Liver (tissue), 9 donors: ENCODE data around the gene PHC2. TPM values are rescaled to one million over a fixed set of nuclear protein-coding genes. Genes with fewer than 3 reads are reported as not detected.

Experiments used
- DNase-seq: peaks from one replicate; pipeline ENCODE4 v3.0.0-alpha.2; 2017; ENCODE audit warnings: low spot score
- H3K27ac ChIP-seq, 2 donors: one replicate each; pipeline ENCODE4 v1.7.0; 2013; ENCODE audit warnings: inconsistent platforms in 2 of 2, low read length in 2 of 2, control low read depth in 1 of 2, low read depth in 1 of 2, mild to moderate bottlenecking in 1 of 2
- H3K27me3 ChIP-seq, 4 donors: one replicate each; pipeline versions ENCODE4 v1.6.1 to v1.7.0; 2013; ENCODE audit warnings: low read length in 3 of 4, inconsistent platforms in 1 of 4, mild to moderate bottlenecking in 1 of 4, moderate library complexity in 1 of 4; ENCODE audit not compliant: control insufficient read depth in 4 of 4, insufficient read depth in 4 of 4
- H3K36me3 ChIP-seq, 4 donors: one replicate each; pipeline versions ENCODE4 v1.6.1 to v1.7.0; 2013; ENCODE audit warnings: low read length in 3 of 4, mild to moderate bottlenecking in 3 of 4, low read depth in 1 of 4, moderate library complexity in 1 of 4; ENCODE audit not compliant: control insufficient read depth in 4 of 4, insufficient read depth in 3 of 4
- H3K4me1 ChIP-seq, 4 donors: one replicate each; pipeline versions ENCODE4 v1.6.1 to v1.7.0; 2013; ENCODE audit warnings: low read length in 3 of 4, mild to moderate bottlenecking in 3 of 4, moderate library complexity in 1 of 4; ENCODE audit not compliant: control insufficient read depth in 4 of 4, insufficient read depth in 4 of 4
- H3K4me3 ChIP-seq, 3 donors: one replicate each; pipeline versions ENCODE4 v1.6.1 to v1.7.0; 2013; ENCODE audit warnings: low read length in 3 of 3, control low read depth in 1 of 3, low read depth in 1 of 3, mild to moderate bottlenecking in 1 of 3
- H3K9ac ChIP-seq, 2 donors: one replicate each; pipeline ENCODE4 v1.7.0; 2013; ENCODE audit warnings: low read length in 2 of 2, mild to moderate bottlenecking in 2 of 2, moderate library complexity in 2 of 2, control low read depth in 1 of 2, low read depth in 1 of 2
- H3K9me3 ChIP-seq, 4 donors: one replicate each; pipeline versions ENCODE4 v1.6.1 to v1.7.0; 2013; ENCODE audit warnings: low read length in 3 of 4; ENCODE audit not compliant: control insufficient read depth in 4 of 4
- ATF3 ChIP-seq: IDR thresholded peaks from 2 replicates; pipeline ENCODE4 v1.6.1; 2016; ENCODE audit warnings: antibody characterized with exemption
- CTCF ChIP-seq: fragments of 150-350 bp; IDR thresholded peaks from 2 replicates; pipeline ENCODE4 v1.5.1; 2017; ENCODE audit warnings: improper control_type of control experiment, low read depth, low read length; ENCODE audit not compliant: missing input control
- FOXA2 ChIP-seq: IDR thresholded peaks from 2 replicates; pipeline ENCODE4 v1.6.1; 2016; ENCODE audit warnings: antibody characterized with exemption
- HNF4A ChIP-seq, 2 donors: conservative IDR thresholded peaks; 2 replicates each; pipeline ENCODE4 v1.6.1; 2016; ENCODE audit warnings: antibody characterized with exemption in 2 of 2, mild to moderate bottlenecking in 2 of 2
- NR2F2 ChIP-seq: IDR thresholded peaks from 2 replicates; pipeline ENCODE4 v1.6.1; 2016; ENCODE audit warnings: antibody characterized with exemption
- RAD21 ChIP-seq, 2 donors: IDR thresholded peaks; 2 replicates each; pipeline ENCODE4 v1.6.1; 2016; ENCODE audit warnings: antibody characterized with exemption in 2 of 2, mild to moderate bottlenecking in 2 of 2
- REST ChIP-seq: IDR thresholded peaks from 2 replicates; pipeline ENCODE4 v1.6.1; 2016; ENCODE audit warnings: antibody characterized with exemption, mild to moderate bottlenecking
- SP1 ChIP-seq: IDR thresholded peaks from 2 replicates; pipeline ENCODE4 v1.6.1; 2018; ENCODE audit warnings: antibody characterized with exemption, mild to moderate bottlenecking
- TAF1 ChIP-seq: conservative IDR thresholded peaks from 2 replicates; pipeline ENCODE4 v1.6.1; 2016; ENCODE audit warnings: antibody characterized with exemption, mild to moderate bottlenecking
- ZBTB33 ChIP-seq: IDR thresholded peaks from 2 replicates; pipeline ENCODE4 v1.6.1; 2016; ENCODE audit warnings: antibody characterized with exemption
- WGBS: extraction: QIAGEN DNeasy Blood & Tissue Kit; methylation state at CpG from one replicate; pipeline ENCODE4 v1.1.7; 2013; 5-methylcytosine and 5-hydroxymethylcytosine counted together
- polyA plus RNA-seq, 2 donors: library from polyadenylated mRNA; stranded (reverse) in 1 of 2; unstranded in 1 of 2; fragments of 200-250 nt in 1 of 2; fragments of >200 nt in 1 of 2; fragmentation: Nextera tagmentation in 1 of 2; extraction: Ambion mirVana in 1 of 2; gene quantifications; one replicate each; pipeline versions ENCODE4 v1.2.1 to v1.2.3, GENCODE V29; 2013 to 2015
- total RNA-seq, 2 donors: library from RNA; depleted of rRNA; stranded (reverse); fragments of >200 nt; gene quantifications; one replicate each; pipeline ENCODE4 v1.2.3, GENCODE V29; 2014
- donor health status: healthy.
- donor health status: healthy.
- donor health status: healthy.
- donor health status: healthy.
- donor health status: healthy.

Gene PHC2
- total and polyA plus RNA-seq, 4 donors = 19.1 to 67.8 (median 44.7) TPM

GRCh38 chr1:33305016-33305415 lies 125.9 kb downstream of the PHC2 start:
- 92% methylated on average over 5 of the region's 5 CpGs for WGBS

More at GRCh38 chr1:33305016-33305415, 125.9 kb downstream of the PHC2 start:
- no peak for TF ChIP-seq HNF4A (conservative IDR thresholded peaks at IDR 0.05)
- TF ChIP-seq SP1 = no peak
- no peak for TF ChIP-seq CTCF
- no peak for TF ChIP-seq ATF3
- no peak for TF ChIP-seq REST
- no peak for TF ChIP-seq TAF1
- TF ChIP-seq ZBTB33 = no peak
- no peak for TF ChIP-seq FOXA2
- no peak for TF ChIP-seq NR2F2
- no peak for TF ChIP-seq RAD21 (IDR thresholded peaks at IDR 0.05)
- DNase-seq = no peak
- Histone ChIP-seq H3K4me3 (no peak overlapping the region), H3K4me1 (peaks cover 0 to 6% (median 6%) of the 10 kb centered on the region in 4 donors), H3K27ac (no peak overlapping the region), H3K9me3 (no peaks in the 10 kb centered on the region), H3K27me3 (no peaks in the 10 kb centered on the region), H3K9ac (no peak overlapping the region), H3K36me3 (no peaks in the 10 kb centered on the region)
